Neural progenitor cell (in vitro differentiated cells): ENCODE measurements around the gene MYO6.

Experiments used
- CTCF ChIP-seq: fragments of 200-600 bp; sonication (generic); IDR thresholded peaks from 2 replicates; pipeline ENCODE4 v1.5.1; 2017; ENCODE audit warnings: antibody characterized with exemption, mild to moderate bottlenecking
- EZH2phosphoT487 ChIP-seq: fragments of 200-600 bp; sonication (generic); IDR thresholded peaks from 2 replicates; pipeline ENCODE4 v1.6.1; 2017; ENCODE audit warnings: antibody characterized with exemption

DNA sequence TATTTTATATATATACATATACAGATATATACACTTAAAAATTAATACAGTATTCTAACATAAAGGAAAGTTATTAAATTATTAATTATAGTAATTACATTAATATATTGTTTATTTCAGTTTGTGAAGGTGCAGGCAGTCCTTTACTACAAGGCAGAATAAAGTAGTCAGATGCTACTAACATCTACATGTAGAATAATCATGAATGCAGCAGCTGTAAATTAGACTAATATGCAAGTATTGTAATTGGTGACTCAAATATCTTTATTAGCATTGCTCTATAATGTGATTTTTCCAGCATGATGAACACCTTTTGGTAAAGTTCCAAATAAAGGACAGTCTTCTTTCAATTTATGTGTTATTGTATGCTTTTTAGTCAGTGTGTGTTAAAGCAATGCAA, 17.3 kb downstream of the MYO6 start:
- no peak for TF ChIP-seq CTCF
- TF ChIP-seq EZH2phosphoT487: no peak
